HG03469 (cell line): ENCODE measurements around the gene PROSER3.

Source experiments
- ATAC-seq: cut with Tn5 transposase; IDR thresholded peaks from one replicate; pipeline ENCODE4 v1.9.1; 2021; ENCODE audit warnings: mild to moderate bottlenecking, moderate library complexity, moderate number of reproducible peaks; ENCODE audit not compliant: unreplicated experiment

PROSER3 gene

GRCh38 chr19:35738021-35738886, 19.7 kb upstream of the PROSER3 start:
- no peak for ATAC-seq

GRCh38 chr19:35738887-35739229, 19.1 kb upstream of the PROSER3 start:
- no peak for ATAC-seq

- ATAC-seq: no peak
These were observed 18.5 kb upstream of the PROSER3 start for GRCh38 chr19:35739275-35740107.

GRCh38 chr19:35740108-35740422, 17.9 kb upstream of the PROSER3 start:
- no peak for ATAC-seq

GRCh38 chr19:35740423-35741202, 17.4 kb upstream of the PROSER3 start:
- ATAC-seq: peak; percentile 27

- ATAC-seq: no peak
These were observed 16.8 kb upstream of the PROSER3 start for GRCh38 chr19:35741203-35741515.

GRCh38 chr19:35742121-35742724, 15.8 kb upstream of the PROSER3 start, which contains the start of gene IGFLR1:
TSS of gene IGFLR1 (minus strand) at chr19:35742452. CDS start at chr19:35741180, 1,272 bp downstream.
- ATAC-seq: no peak

- ATAC-seq: no peak
These were observed 14.1 kb upstream of the PROSER3 start for GRCh38 chr19:35743640-35744429.

- ATAC-seq: no peak
These were observed 13.3 kb upstream of the PROSER3 start for GRCh38 chr19:35744430-35745327.

- ATAC-seq: peak; percentile 25
These were observed 12.5 kb upstream of the PROSER3 start, which contains the start of the genes PSENEN and U2AF1L4 for GRCh38 chr19:35745328-35746086. TSS of gene PSENEN (plus strand) at chr19:35745651. CDS start at chr19:35745931, 280 bp downstream. TSS of gene U2AF1L4 (minus strand) at chr19:35745418. CDS start at chr19:35745391, 27 bp downstream.

GRCh38 chr19:35746087-35746462, 11.9 kb upstream of the PROSER3 start:
- ATAC-seq: no peak

- ATAC-seq: no peak
These were observed 11.4 kb upstream of the PROSER3 start for GRCh38 chr19:35746531-35746930.

GRCh38 chr19:35748106-35749020, 9.6 kb upstream of the PROSER3 start, which contains the start of gene LIN37:
TSS of gene LIN37 (plus strand) at chr19:35748576. CDS start at chr19:35748725, 149 bp downstream.
- ATAC-seq: peak; percentile 66

- no peak for ATAC-seq
These were observed 7.8 kb upstream of the PROSER3 start for GRCh38 chr19:35750167-35750566.

- ATAC-seq: no peak
These were observed 5.9 kb upstream of the PROSER3 start for GRCh38 chr19:35751839-35752745.

GRCh38 chr19:35752746-35753350, 5.1 kb upstream of the PROSER3 start:
- ATAC-seq: no peak
